Tibial nerve (tissue), 4 donors: ENCODE data around the gene GNAT2. TPM values are rescaled to one million over a fixed set of nuclear protein-coding genes. Genes with fewer than 3 reads are reported as not detected.
A peak's percentile ranks its signal among the peaks of the same experiment; 100 is the strongest.

Experiments used
- DNase-seq, 2 donors: peaks; one replicate each; pipeline ENCODE4 v3.0.0-alpha.2; 2019; ENCODE audit warnings: low spot score in 2 of 2
- H3K27ac ChIP-seq, 4 donors: fragments of 200-600 bp; sonication (generic) in 3 of 4; one replicate each; pipeline ENCODE4 v1.5.1; 2017 to 2019; ENCODE audit warnings: mild to moderate bottlenecking in 1 of 4
- H3K27me3 ChIP-seq, 2 donors: fragments of 200-600 bp; sonication (generic) in 1 of 2; one replicate each; pipeline versions ENCODE4 v1.5.1 to v1.6.0; 2017 to 2019
- H3K36me3 ChIP-seq, 3 donors: fragments of 200-600 bp; sonication (generic); one replicate each; pipeline ENCODE4 v1.5.1; 2018 to 2019
- H3K4me1 ChIP-seq, 4 donors: fragments of 200-600 bp; sonication (generic) in 3 of 4; one replicate each; pipeline ENCODE4 v1.5.1; 2017 to 2019
- H3K4me3 ChIP-seq, 4 donors: fragments of 200-600 bp; sonication (generic) in 3 of 4; one replicate each; pipeline ENCODE4 v1.5.1; 2017 to 2019; ENCODE audit warnings: mild to moderate bottlenecking in 1 of 4, moderate library complexity in 1 of 4
- H3K9me3 ChIP-seq, 4 donors: fragments of 200-600 bp; sonication (generic) in 3 of 4; one replicate each; pipeline ENCODE4 v1.5.1; 2017 to 2019
- EP300 ChIP-seq, 2 donors: sonication (generic); formaldehyde crosslinking; IDR thresholded peaks; one replicate each; pipeline ENCODE4 v1.6.1; 2017; ENCODE audit warnings: antibody characterized with exemption in 2 of 2, mild to moderate bottlenecking in 1 of 2
- POLR2A ChIP-seq, 2 donors: fragments of 450-650 bp; IDR thresholded peaks; one replicate each; pipeline ENCODE4 v1.6.1; 2017; ENCODE audit warnings: antibody characterized with exemption in 2 of 2, mild to moderate bottlenecking in 2 of 2, moderate library complexity in 2 of 2
- WGBS, 2 donors: methylation state at CpG; one replicate each; pipeline ENCODE4 v1.1.5; 2018; 5-methylcytosine and 5-hydroxymethylcytosine counted together
- total RNA-seq, 4 donors: library from RNA; depleted of rRNA; stranded (reverse); fragments of >200 nt; gene quantifications; one replicate each; pipeline ENCODE4 v1.1.0, GENCODE V29; 2016
- TF ChIP-seq, protein P1 (sequence below), 5 experiments: fragments of 200-600 bp in 3 of 5; fragments of 450-650 bp in 2 of 5; sonication (generic) in 3 of 5; IDR thresholded peaks; one replicate each; pipeline ENCODE4 v1.5.1; 2016 to 2019; ENCODE audit warnings: antibody characterized with exemption in 5 of 5, mild to moderate bottlenecking in 3 of 5, moderate library complexity in 2 of 5

Gene GNAT2
- total RNA-seq, 4 donors from 2014 or later, result not detected

DNA sequence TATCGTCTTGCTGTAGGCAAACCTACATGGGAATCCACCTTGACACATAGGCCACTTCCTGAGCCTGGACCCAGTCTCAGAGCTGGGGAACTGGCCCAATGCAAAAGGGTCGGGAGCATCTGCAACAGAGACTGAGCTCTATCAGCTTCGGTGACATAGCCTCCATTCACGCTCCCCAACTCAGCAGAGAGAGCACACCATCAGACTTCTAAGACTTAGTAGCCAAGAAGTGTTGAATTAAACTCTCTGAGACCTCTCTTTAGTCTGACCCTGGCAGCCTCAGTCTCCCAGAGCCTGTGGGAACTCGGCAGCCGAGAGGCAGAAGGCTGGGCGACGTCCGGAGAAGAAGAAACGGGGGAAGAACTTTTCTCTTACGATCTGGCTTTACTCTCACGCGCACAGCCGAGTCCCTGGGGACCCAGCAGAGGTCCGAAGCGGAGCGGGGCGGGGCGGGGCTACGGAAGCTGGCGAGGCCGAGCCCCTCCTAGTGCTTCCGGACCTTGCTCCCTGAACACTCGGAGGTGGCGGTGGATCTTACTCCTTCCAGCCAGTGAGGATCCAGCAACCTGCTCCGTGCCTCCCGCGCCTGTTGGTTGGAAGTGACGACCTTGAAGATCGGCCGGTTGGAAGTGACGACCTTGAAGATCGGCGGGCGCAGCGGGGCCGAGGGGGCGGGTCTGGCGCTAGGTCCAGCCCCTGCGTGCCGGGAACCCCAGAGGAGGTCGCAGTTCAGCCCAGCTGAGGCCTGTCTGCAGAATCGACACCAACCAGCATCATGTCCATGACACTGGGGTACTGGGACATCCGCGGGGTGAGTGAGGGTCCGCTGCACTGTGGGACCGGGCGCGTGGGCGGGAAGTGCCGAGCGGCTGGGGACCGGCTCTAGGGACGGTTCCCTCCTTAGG, 36.5 kb upstream of the GNAT2 start, which contains the start of gene GSTM4:
Gene GSTM4, plus strand, starts transcription at position 485 of the 905 bp plus-strand sequence. Its CDS starts 291 bp downstream, at position 776.
- Histone ChIP-seq H3K27me3 (no peaks in the 10 kb centered on the region), H3K36me3 (peaks cover 0 to 35% (median 0%) of the 10 kb centered on the region in 3 donors), H3K4me3 (peak within 1 kb of the TSS; percentile 74 to 79 (median 74)), H3K4me1 (peaks cover 0 to 24% (median 5%) of the 10 kb centered on the region in 4 donors), H3K9me3 (no peaks in the 10 kb centered on the region), H3K27ac (peak within 1 kb of the TSS; percentile 80 to 93 (median 82))
- TF ChIP-seq EP300 (IDR thresholded peaks at IDR 0.05) (peak in 1 of 2 donors; percentile 76), POLR2A (IDR thresholded peaks at IDR 0.05) (peak in 1 of 2 donors; percentile 44)
- TF ChIP-seq, protein P1, sequence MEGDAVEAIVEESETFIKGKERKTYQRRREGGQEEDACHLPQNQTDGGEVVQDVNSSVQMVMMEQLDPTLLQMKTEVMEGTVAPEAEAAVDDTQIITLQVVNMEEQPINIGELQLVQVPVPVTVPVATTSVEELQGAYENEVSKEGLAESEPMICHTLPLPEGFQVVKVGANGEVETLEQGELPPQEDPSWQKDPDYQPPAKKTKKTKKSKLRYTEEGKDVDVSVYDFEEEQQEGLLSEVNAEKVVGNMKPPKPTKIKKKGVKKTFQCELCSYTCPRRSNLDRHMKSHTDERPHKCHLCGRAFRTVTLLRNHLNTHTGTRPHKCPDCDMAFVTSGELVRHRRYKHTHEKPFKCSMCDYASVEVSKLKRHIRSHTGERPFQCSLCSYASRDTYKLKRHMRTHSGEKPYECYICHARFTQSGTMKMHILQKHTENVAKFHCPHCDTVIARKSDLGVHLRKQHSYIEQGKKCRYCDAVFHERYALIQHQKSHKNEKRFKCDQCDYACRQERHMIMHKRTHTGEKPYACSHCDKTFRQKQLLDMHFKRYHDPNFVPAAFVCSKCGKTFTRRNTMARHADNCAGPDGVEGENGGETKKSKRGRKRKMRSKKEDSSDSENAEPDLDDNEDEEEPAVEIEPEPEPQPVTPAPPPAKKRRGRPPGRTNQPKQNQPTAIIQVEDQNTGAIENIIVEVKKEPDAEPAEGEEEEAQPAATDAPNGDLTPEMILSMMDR (IDR thresholded peaks at IDR 0.05), result peak in 2 of 5 experiments; percentile 8 to 50
- DNase-seq, result peak; percentile 74 to 77
- 0 to 3% methylated on average over 39 to 43 of the region's 54 CpGs for WGBS, 2 donors

DNA sequence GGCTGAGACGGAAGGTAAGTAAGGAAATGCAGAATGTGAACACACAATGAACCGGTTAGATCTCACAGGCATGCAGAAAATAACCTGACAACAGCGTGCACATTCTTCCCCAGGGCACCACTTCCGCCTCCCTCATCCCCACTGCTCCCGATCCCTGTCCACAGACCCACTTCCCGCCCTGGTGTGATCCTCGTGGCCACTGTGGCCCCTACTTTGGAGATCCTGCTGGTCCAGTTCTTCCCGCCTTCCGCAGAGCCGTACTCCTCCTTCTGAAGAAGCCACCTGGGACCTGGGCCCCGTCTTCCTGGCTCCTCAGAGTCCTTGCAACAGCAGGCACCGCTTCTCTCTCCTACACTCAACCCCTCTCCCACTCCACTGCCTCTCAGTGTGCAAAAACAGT, 35.1 kb upstream of the GNAT2 start:
- DNase-seq, result no peak
- H3K27ac ChIP-seq, result no peak overlapping the region
- peaks cover 0 to 23% (median 0%) of the 10 kb centered on the region in 3 donors for H3K36me3 ChIP-seq
- WGBS, 2 donors, result 87 to 91% methylated on average over 12 of the region's 12 CpGs
- no peaks in the 10 kb centered on the region for H3K9me3 ChIP-seq
- TF ChIP-seq EP300 (IDR thresholded peaks at IDR 0.05), result no peak
- H3K4me3 ChIP-seq, result no peak overlapping the region
- no peaks in the 10 kb centered on the region for H3K27me3 ChIP-seq
- H3K4me1 ChIP-seq, result peaks cover 0 to 25% (median 5%) of the 10 kb centered on the region in 4 donors

DNA sequence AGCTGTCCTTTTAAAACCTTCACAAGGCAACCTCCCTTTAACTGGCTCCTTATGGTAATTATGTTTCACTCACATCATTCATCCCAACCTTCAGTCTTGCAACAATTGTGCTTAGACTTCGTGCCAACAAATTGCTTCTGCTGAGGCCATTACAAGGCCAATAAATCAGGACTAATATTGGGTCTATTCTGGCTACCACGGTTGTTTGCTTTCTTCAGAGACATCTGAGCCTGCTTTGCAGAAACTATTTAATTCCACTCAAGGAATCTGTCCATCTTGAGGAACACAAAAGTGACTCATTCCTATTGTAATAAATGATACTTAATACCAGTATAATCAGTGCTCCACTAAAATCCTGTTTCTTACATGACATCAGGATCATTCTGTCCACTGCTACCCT, 33.9 kb upstream of the GNAT2 start:
- Histone ChIP-seq H3K27me3 (no peaks in the 10 kb centered on the region), H3K36me3 (peaks cover 0 to 11% (median 0%) of the 10 kb centered on the region in 3 donors), H3K4me1 (peaks cover 0 to 31% (median 5%) of the 10 kb centered on the region in 4 donors), H3K27ac (no peak overlapping the region), H3K9me3 (no peaks in the 10 kb centered on the region), H3K4me3 (no peak overlapping the region)
- WGBS, 2 donors, result 47 to 54% methylated on average over 2 of the region's 2 CpGs
- TF ChIP-seq EP300 (IDR thresholded peaks at IDR 0.05) (no peak), POLR2A (IDR thresholded peaks at IDR 0.05) (no peak)
- TF ChIP-seq, protein P1 (IDR thresholded peaks at IDR 0.05), result no peak
- DNase-seq, result no peak

DNA sequence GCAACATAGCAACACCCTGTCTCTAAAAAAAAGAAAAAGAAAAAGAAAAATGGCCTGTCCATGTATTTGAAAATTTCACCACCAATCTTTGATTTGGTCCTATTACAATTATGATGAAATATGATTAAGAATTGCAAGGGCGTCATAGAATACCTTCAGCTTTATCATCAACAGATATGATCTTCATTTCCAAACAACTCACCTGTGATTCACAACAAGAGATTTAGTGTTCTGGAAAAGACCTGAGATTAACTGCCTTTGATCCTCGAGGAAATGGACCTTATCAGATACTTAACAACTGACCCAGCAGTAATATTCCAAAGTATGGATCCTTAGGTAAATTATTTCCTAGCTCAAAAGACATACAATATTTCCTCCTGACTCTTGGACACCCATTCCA, 33.0 kb upstream of the GNAT2 start:
- DNase-seq, result no peak
- 84 to 94% methylated on average over 2 of the region's 2 CpGs for WGBS, 2 donors
- H3K27me3 ChIP-seq, result no peaks in the 10 kb centered on the region

DNA sequence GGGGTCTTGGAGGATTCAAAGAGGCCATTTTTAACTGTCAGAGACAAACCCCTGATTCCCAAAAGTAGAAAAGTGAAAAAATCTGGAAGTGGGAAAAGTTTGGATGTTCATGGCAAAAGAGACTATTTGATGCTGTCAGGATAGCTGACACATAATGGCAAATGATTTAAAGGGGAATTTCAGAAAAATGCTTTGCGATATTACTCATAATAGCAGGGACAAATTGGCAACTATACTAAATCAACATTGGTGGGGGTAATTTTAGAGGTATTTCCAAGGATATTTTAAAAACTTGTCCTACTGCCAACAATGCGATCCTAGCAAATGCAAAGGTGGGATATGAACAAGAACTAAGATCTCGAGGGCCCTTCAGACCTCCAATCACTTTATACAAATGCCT, 31.2 kb upstream of the GNAT2 start:
- Histone ChIP-seq H3K4me1 (peaks cover 0 to 19% (median 3%) of the 10 kb centered on the region in 4 donors), H3K4me3 (no peak overlapping the region), H3K9me3 (no peaks in the 10 kb centered on the region), H3K27ac (no peak overlapping the region), H3K27me3 (no peaks in the 10 kb centered on the region), H3K36me3 (no peaks in the 10 kb centered on the region)
- no peak for TF ChIP-seq POLR2A (IDR thresholded peaks at IDR 0.05)
- TF ChIP-seq EP300 (IDR thresholded peaks at IDR 0.05), result no peak
- TF ChIP-seq, protein P1 (IDR thresholded peaks at IDR 0.05), result no peak
- WGBS, 2 donors, result 87 to 94% methylated on average over 3 of the region's 3 CpGs
- no peak for DNase-seq

More for the DNA sequence above, 33.0 kb upstream of the GNAT2 start:
- no peak for TF ChIP-seq POLR2A (IDR thresholded peaks at IDR 0.05)
- no peak for TF ChIP-seq EP300 (IDR thresholded peaks at IDR 0.05)
- TF ChIP-seq, protein P1 (IDR thresholded peaks at IDR 0.05), result no peak
- Histone ChIP-seq H3K9me3 (no peaks in the 10 kb centered on the region), H3K36me3 (peaks cover 0 to 1% (median 0%) of the 10 kb centered on the region in 3 donors), H3K27ac (no peak overlapping the region), H3K4me3 (no peak overlapping the region), H3K4me1 (peaks cover 0 to 29% (median 5%) of the 10 kb centered on the region in 4 donors)
